ENCODE data around the gene MBLAC2.

GRCh38 chr5:90506221-90506620 lies 31.6 kb upstream of the MBLAC2 start:
- no peak for TF ChIP-seq CTCF (conservative IDR thresholded peaks at IDR 0.05; ENCODE audit: low read length)
- TF ChIP-seq EZH2phosphoT487 (IDR thresholded peaks at IDR 0.05; ENCODE audit: borderline replicate concordance, low read depth, low read length): no peak

Data from OCI-LY7 (cell line).